RWPE1 (cell line): Measurements from ENCODE around the gene CLCN4.

Experiments used
- CTCF ChIA-PET: fragments of 350-600 bp; sonication (Branson Sonifier 250); formaldehyde crosslinking; extraction: SDS; loops from one replicate; lab custom pipeline; 2021; lab: Yijun Ruan, JAX
- POLR2A ChIA-PET: fragments of 400-600 bp; formaldehyde crosslinking; extraction: SDS; loops from one replicate; lab custom pipeline; 2020; ENCODE audit warnings: antibody characterized with exemption; ENCODE audit not compliant: low non-redundant PET; lab: Yijun Ruan, JAX
- DNase-seq: peaks from one replicate; pipeline ENCODE4 v3.0.0; 2012; ENCODE audit warnings: low spot score
- H3K27ac ChIP-seq: fragments of 450-650 bp; 2 replicates; pipeline ENCODE4 v1.5.1; 2017
- TF ChIP-seq, protein P1 (sequence below): fragments of 450-650 bp; conservative IDR thresholded peaks from 2 replicates; pipeline ENCODE4 v1.5.1; 2017; ENCODE audit warnings: low read depth, mild to moderate bottlenecking

Gene CLCN4

DNA sequence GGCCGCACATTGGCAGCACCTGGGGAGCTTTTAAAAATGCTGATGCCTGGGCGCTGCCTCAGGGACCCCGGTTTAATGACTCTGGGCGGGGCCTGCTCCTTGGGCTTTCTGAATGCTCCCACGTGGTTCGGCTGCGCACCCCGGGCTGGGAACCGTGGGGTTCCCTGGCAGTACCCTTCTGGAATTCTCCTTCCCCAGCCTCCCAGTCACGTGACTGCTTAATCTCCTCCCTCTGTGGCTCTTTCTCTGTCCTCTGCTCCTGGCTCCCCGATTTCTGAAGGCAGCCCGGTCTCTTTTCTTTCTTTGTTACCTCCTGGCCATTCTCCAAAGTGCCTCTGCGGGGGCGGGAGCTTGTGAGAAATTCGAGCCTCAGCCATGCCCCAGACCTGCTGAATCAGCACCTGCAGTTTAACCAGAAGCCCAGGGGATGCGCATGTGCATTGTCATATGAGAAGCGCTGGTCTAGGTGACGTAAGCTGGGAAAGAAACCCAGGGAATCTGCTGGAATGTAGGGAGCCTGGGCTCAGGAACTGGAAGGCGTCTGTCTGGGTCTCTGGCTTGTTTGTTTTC is 16.6 kb downstream of the CLCN4 start:
- peak overlapping the region; percentile 27; the same call in 1 of the 2 replicates for H3K27ac ChIP-seq
- POLR2A ChIA-PET = no interaction called here
- peak; percentile 85 for DNase-seq
- TF ChIP-seq, protein P1, sequence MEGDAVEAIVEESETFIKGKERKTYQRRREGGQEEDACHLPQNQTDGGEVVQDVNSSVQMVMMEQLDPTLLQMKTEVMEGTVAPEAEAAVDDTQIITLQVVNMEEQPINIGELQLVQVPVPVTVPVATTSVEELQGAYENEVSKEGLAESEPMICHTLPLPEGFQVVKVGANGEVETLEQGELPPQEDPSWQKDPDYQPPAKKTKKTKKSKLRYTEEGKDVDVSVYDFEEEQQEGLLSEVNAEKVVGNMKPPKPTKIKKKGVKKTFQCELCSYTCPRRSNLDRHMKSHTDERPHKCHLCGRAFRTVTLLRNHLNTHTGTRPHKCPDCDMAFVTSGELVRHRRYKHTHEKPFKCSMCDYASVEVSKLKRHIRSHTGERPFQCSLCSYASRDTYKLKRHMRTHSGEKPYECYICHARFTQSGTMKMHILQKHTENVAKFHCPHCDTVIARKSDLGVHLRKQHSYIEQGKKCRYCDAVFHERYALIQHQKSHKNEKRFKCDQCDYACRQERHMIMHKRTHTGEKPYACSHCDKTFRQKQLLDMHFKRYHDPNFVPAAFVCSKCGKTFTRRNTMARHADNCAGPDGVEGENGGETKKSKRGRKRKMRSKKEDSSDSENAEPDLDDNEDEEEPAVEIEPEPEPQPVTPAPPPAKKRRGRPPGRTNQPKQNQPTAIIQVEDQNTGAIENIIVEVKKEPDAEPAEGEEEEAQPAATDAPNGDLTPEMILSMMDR = no peak
- CTCF ChIA-PET = no interaction called here

DNA sequence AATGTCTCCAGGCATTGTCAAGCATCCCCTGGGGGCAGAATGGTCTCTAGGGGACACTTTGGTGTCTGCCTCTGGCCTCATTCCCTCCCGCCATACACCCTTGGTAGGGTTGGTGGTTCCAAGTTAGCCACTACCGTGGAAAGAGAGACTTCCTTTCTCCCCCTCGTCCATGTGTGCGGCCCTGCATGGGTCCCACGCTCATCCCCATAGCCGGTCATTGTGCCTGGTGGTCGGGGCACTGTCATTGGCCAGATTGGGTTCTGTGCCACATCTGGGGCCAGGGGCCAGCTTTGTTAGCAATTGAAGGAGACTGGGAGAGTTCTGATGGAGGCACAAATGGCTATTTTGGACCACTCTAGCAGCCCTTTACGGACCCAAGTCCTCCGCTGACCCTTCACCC is 17.3 kb downstream of the CLCN4 start:
- ChIA-PET POLR2A (no interaction called here), CTCF (interaction anchor here (0.6 kb wide), 1 partner anchor 922 kb away, joined by 3 read pairs; no protein-coding TSS in a partner anchor)
- no peak for DNase-seq
- H3K27ac ChIP-seq = peak overlapping the region; percentile 27; the same call in 1 of the 2 replicates
- TF ChIP-seq, protein P1 = no peak

DNA sequence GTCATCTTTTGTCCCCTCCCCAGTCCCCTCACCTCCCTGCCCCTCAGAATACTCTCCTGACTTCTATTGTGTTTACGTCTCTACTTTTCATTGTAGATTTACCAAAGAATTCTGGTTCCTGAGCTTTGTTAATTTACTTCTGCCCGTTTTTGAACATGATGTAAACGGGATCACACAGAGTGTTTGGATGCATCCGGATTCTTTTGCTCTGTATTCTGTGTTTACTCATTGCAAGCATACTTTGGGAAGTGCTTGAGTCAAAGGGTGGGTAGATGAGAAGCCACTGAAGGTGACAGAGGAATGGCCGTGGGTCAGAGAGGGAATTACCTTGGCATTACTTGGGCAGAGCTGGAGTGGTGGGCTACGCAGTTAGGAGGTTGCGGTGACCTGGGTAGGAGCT is 18.0 kb downstream of the CLCN4 start:
- no peak for DNase-seq
- POLR2A ChIA-PET = no interaction called here
- TF ChIP-seq, protein P1 = no peak
- no peak overlapping the region for H3K27ac ChIP-seq
- CTCF ChIA-PET = interaction anchor here (0.6 to 0.8 kb wide), 2 partner anchors 15 to 921 kb away, joined by 3 read pairs; no protein-coding TSS in a partner anchor

DNA sequence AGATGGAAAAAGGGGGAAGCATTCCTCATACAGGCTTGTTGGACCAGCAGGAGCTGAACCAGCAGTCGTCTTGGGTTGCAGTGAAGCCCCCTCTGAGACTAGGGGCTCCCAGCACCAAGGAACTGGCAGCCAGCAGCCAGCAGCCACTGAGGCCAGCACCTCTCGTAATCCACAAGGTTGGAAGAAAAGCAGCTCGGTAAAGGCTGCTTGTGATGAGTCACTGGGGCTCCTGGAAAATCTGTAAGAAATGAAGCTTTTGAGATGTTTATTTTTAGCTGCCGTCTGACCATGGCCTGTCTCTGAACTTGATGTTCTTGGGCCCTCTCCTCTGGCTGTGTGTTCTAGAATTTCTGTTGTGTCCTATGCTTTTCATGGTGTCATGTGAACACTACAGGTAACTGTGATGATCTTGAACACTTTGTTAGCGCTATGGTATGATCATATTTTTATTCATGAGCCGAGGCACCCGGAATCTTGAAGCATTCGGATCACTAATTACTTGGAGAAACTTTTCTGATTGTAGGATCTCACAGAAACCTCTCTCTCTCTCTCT is 18.6 kb downstream of the CLCN4 start:
- TF ChIP-seq, protein P1 = no peak
- ChIA-PET CTCF (interaction anchor here (0.8 kb wide), 1 partner anchor 15 kb away, joined by 3 read pairs; no protein-coding TSS in a partner anchor), POLR2A (no interaction called here)
- DNase-seq = no peak
- no peak overlapping the region for H3K27ac ChIP-seq

DNA sequence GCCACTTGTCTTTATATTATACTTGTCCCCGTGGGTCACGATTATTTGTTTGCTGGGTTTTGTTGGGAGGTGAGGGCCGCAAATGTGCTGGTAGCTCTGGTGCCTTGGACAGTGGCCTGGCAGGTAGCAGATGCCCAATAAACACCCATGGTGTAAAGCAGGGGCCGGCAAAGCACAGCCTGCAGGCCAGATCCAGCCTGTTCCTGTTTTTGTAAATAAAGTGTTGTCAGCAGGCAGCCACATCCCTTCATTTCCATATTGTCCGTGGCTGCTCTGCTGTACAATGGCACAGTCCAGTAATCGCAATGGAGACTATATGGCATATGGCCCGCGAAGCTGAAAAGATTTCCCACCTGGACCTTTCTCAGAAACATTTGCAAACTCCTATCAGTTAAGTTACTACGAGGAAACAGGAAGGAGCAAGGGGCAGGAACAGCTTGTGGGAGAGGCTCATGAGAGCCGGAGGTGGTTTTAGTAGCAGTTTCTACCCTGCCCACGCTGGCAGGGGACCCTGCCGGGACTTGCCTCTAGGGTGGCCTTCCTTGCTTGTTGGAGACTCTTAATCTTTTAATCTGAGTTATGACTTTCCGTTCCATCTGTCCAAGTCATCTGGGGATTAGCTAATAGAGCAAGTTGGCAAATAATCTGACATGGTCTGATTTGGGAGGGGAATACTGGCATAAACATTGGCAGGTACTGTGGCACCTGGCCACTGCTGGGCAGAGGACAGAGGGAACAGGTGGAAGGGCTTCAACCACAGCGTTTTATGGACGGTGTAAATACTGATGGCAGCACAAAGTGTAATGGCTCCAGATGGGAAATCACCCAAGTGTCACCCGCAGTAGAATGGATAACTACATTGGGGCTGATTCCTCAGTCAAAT is 19.6 kb downstream of the CLCN4 start:
- no peak for DNase-seq
- CTCF ChIA-PET = interaction anchor here (0.5 kb wide), 1 partner anchor 41 kb away, joined by 5 read pairs; no protein-coding TSS in a partner anchor
- POLR2A ChIA-PET = no interaction called here
- TF ChIP-seq, protein P1 = no peak
- H3K27ac ChIP-seq = peak overlapping the region; percentile 34

DNA sequence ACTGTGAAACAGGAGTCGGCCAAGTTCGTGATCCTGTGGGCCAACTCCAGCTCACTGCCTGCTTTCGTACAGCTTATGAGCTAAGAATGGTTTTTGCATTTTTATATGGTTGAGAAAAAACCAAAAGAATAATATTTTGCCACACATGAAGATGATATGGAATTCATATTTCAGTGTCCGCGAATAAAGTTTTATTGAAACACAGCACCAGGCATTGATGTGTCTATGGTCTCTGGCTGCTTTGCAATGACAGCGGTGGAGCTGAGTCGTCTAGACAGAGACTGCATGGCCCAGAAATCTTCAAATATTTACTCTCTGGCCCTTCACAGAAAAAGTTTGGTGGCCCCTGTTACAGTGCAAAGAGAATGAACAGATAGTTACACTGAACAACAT is 20.2 kb downstream of the CLCN4 start:
- no peak for DNase-seq
- CTCF ChIA-PET = interaction anchor here (0.5 to 0.6 kb wide), 2 partner anchors 12 to 41 kb away, joined by 3 to 5 read pairs; no protein-coding TSS in a partner anchor
- POLR2A ChIA-PET = no interaction called here
- TF ChIP-seq, protein P1 = no peak
- no peak overlapping the region for H3K27ac ChIP-seq
